Brain microvascular endothelial cell (primary cell): ENCODE results near the gene SHC3.
A peak's percentile ranks its signal among the peaks of the same experiment; 100 is the strongest.

ENCODE experiments used
- DNase-seq: peaks from one replicate; pipeline ENCODE4 v3.0.0-alpha.2; 2020
- H3K27ac ChIP-seq: fragments of 250-450 bp; sonication (Bioruptor Pico); 2 replicates; pipeline ENCODE4 v1.5.1; 2020; ENCODE audit warnings: mild to moderate bottlenecking, moderate library complexity
- H3K27me3 ChIP-seq: fragments of 250-450 bp; sonication (Bioruptor Pico); replicated peaks from 2 replicates; pipeline ENCODE4 v1.5.1; 2020; ENCODE audit warnings: mild to moderate bottlenecking
- H3K36me3 ChIP-seq: fragments of 250-450 bp; sonication (Bioruptor Pico); replicated peaks from 2 replicates; pipeline ENCODE4 v1.5.1; 2020; ENCODE audit warnings: mild to moderate bottlenecking
- H3K4me3 ChIP-seq: 2 replicates; pipeline ENCODE4 v1.5.1; 2011; ENCODE audit warnings: low read depth, mild to moderate bottlenecking, control low read depth, low read length, moderate library complexity
- CTCF ChIP-seq: IDR thresholded peaks from 2 replicates; pipeline ENCODE4 v1.5.1; 2011; ENCODE audit warnings: low read depth, mild to moderate bottlenecking, moderate library complexity, low read length, control low read depth, inconsistent platforms; ENCODE audit errors: missing control alignments
- in situ Hi-C: cut with HindIII; loops from 2 replicates; pipeline ENCODE4 v1.10.0; 2017; ENCODE audit warnings: low sequenced_read_pairs, low pct_ligation_motif_present

The SHC3 gene

GRCh38 chr9:89161221-89161620 lies 17.4 kb downstream of the SHC3 start:
- no peak for DNase-seq
- no peaks in the 10 kb centered on the region for H3K36me3 ChIP-seq
- no peak for TF ChIP-seq CTCF
- H3K4me3 ChIP-seq: no peak overlapping the region
- H3K27me3 ChIP-seq: no peaks in the 10 kb centered on the region
- H3K27ac ChIP-seq: no peak overlapping the region
- in situ Hi-C loops: no loop called here

GRCh38 chr9:89160806-89161205 lies 17.8 kb downstream of the SHC3 start:
- in situ Hi-C loops: no loop called here
- Histone ChIP-seq H3K36me3 (no peaks in the 10 kb centered on the region), H3K27me3 (no peaks in the 10 kb centered on the region), H3K4me3 (no peak overlapping the region), H3K27ac (no peak overlapping the region)
- TF ChIP-seq CTCF: no peak
- DNase-seq: no peak

- Histone ChIP-seq H3K27ac (peak overlapping the region; percentile 97), H3K4me3 (no peak overlapping the region), H3K27me3 (no peaks in the 10 kb centered on the region), H3K36me3 (no peaks in the 10 kb centered on the region)
- in situ Hi-C loops: no loop called here
- no peak for TF ChIP-seq CTCF
- DNase-seq: peak; percentile 90
Measured at GRCh38 chr9:89154651-89155336, 23.8 kb downstream of the SHC3 start.

- no peaks in the 10 kb centered on the region for H3K27me3 ChIP-seq
Measured at GRCh38 chr9:89154218-89154617, 24.4 kb downstream of the SHC3 start.

GRCh38 chr9:89153232-89154017 lies 25.2 kb downstream of the SHC3 start:
- TF ChIP-seq CTCF: no peak
- peak overlapping the region; percentile 97 for H3K27ac ChIP-seq
- in situ Hi-C loops: no loop called here
- H3K36me3 ChIP-seq: no peaks in the 10 kb centered on the region
- DNase-seq: peak; percentile 89
- H3K4me3 ChIP-seq: no peak overlapping the region
- no peaks in the 10 kb centered on the region for H3K27me3 ChIP-seq

More at GRCh38 chr9:89154218-89154617, 24.4 kb downstream of the SHC3 start:
- no peak for TF ChIP-seq CTCF
- Histone ChIP-seq H3K4me3 (no peak overlapping the region), H3K36me3 (no peaks in the 10 kb centered on the region), H3K27ac (peak overlapping the region; percentile 97)
- no peak for DNase-seq
- in situ Hi-C loops: no loop called here
